Endothelial cell of hepatic sinusoid (primary cell): ENCODE measurements around the gene TMPRSS4.
"Not testable (repeated sequence)": the region's sequence is repeated elsewhere in the genome, so short reads cannot be mapped to it uniquely, and the experiment has no call there.

ENCODE experiments used
- in situ Hi-C: cut with HindIII; loops from 2 replicates; pipeline ENCODE4 v1.10.0; 2017; ENCODE audit warnings: low sequenced_read_pairs

TMPRSS4 gene

GRCh38 chr11:118055966-118056365, 20.9 kb upstream of the TMPRSS4 start:
- in situ Hi-C loops, result no loop called here

DNA sequence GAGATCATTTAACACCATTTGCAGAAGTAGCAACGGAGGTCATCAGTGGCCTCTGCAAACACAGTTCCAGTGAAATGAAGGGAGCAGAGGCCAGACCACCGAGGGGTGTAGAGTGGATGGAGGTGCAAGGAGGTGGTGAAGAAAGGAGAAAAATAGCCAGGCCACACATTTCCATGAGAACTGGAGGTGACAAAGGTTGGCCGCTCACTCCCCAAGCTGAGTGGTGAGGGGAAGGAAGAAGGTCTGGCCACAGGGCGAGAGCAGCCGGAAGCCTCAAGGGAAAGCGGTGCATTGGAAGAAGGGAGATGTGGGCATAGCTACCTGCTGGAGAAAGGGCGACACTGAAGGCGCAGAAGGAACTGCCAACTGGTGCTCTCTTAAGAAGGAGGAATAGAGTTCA, 20.1 kb upstream of the TMPRSS4 start:
- in situ Hi-C loops, result no loop called here

DNA sequence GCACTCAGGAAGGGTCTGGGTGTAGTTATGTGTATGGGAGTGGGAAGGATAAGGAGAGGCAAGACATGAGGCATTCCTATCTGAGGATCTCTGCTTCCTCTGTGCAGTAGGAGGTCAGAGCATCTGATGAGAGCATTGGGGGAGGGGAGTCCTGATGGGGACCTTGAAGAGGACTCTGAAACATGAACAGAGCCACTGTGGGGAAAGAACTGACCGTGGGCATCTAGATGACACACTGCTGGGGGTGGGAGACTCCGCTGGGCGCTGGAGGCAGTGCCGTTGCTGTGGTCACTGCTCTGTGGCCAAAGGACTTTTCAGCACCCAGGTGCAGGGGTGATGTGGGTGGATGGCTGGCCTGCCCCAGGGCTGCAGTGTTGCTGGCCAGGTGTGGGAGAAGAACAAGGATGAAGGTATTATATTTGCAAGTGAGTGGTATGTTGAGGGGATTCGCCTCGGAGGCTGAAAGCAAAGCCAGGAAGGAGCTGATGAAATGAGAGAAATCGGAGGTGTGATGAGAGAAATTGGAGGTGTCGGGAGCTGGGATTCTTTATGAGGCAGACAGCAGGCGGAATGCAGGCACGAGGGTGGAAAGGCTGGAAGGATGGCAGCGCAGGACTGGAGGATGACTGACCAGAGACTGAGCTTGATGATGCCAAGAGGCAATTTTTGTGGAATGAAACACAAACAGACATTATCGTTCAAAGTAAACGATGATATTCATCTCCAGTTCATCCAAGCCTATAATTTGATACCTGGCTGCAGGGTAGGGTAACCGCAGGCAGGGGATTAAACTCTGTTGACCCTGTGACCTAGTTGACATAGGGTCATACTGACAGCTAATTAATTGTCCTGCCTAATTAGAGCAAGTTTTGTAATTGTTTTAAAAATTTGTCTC, 19.4 kb upstream of the TMPRSS4 start:
- in situ Hi-C loops, result no loop called here

GRCh38 chr11:118058311-118059245, 18.3 kb upstream of the TMPRSS4 start:
- in situ Hi-C loops, result no loop called here

DNA sequence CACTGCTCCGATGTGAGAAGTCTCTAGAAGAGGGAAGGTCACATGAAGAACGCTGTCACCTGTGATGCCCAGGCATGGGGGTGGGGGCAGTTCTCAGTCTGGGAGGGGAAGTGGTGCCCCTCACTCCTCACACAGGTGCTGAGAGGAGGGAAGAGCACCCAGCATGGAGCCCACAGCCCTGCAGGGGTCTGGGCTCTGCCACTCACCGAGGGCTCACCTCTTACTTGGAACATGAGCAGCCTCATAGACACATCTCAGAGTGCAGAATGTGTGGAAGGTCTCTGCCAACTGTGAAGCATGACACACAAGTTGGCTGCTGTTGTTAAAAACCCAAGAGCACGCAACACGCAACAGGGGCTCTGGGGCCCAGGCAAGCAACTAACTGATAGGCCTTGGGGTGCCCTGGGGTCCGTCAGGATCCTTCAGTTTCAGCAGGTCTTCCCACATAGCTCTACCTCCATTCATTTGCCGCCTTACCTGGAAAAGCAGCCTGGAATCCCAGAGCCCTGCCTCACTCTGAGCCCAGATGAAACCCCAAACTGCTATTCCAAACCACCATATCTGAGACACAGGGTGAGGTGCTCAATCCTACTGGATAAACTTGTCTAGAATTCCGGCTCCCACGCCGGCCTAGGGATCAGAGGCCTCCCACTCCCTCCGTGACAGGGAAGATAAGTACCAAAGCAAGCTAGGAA, 17.5 kb upstream of the TMPRSS4 start:
- in situ Hi-C loops, result no loop called here

GRCh38 chr11:118060081-118060661, 16.7 kb upstream of the TMPRSS4 start:
- in situ Hi-C loops, result no loop called here

GRCh38 chr11:118060869-118061268, 16.0 kb upstream of the TMPRSS4 start:
- in situ Hi-C loops, result no loop called here

DNA sequence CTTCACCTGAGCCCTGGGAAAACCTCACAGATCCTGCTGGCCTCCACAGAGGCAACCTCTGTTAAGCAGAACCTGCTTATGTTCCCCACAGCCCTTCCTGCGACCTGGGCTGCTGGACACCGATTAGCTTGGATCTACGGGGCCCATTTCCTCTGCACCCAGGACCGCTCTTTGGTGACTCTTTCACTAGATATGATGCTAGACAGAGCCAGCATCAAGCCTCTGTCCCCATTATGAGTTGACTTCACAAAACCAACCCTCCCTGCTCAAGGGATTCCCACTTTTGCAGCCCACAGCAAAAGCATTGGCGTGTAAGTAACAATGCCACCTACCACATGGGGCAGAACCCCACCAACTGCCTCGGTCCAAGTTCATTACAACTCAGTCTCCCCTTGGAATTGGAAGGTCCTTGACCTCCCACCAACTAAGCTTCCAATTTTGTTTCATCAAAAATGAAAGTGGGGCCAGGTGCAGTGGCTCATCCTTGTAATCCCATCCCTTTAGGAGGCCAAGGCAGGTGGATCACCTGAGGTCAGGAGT, 15.2 kb upstream of the TMPRSS4 start:
- in situ Hi-C loops, result no loop called here

DNA sequence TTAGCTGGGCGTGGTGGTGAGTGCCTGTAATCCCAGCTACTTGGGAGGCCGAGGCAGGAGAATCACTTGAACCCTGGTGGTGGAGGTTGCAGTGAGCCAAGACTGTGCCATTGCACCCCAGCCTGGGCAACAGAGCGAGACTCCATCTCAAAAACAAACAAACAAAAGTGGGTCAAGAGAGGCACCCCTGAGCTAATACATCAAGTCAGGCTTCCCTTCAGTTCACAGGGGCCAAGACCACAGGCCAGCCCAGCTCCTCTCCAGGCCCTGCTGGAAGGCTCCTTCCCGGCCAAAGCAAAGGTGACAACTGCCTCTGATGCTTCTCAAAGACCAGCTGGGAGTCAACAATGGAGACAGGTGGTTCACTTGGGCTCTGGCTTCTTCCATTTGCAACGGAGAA, 14.7 kb upstream of the TMPRSS4 start:
- in situ Hi-C loops, result not testable (repeated sequence)

DNA sequence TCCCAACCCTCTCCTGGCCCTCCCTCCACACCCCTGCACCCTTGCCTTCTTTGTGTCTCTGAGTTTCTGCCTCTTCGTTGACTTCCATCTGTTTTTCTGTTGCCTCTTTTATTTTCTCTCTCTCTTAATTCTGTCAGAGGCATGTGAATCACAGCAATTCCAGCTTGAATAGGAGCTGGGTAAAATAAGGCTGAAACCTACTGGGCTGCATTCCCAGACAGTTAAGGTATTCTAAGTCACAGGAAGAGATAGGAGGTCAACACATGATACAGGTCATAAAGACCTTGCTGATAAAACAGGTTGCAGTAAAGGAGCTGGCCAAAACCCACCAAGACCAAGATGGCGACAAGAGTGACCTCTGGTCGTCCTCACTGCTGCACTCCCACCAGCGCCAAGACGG, 14.2 kb upstream of the TMPRSS4 start:
- in situ Hi-C loops, result not testable (repeated sequence)

DNA sequence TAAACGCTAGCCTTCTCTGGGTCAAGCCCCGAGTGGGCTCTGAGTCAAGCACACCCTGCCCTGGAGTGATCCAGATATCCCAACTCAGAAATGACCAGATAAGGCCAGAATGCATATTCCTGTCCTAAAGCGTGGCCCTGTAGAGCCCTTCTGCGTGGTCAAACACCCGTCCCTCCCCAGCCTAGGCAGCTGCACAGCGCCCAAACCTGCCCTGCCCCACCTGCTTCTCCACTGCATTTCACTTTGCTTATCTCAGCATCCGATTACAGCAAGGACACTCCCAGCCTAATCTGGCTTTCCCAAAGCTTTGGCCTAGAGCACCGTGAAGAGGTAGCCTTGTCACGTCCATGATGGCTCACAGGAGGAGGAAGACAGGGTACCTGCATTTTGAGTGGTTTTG, 11.9 kb upstream of the TMPRSS4 start:
- in situ Hi-C loops, result no loop called here

GRCh38 chr11:118065384-118065783, 11.5 kb upstream of the TMPRSS4 start:
- in situ Hi-C loops, result no loop called here

DNA sequence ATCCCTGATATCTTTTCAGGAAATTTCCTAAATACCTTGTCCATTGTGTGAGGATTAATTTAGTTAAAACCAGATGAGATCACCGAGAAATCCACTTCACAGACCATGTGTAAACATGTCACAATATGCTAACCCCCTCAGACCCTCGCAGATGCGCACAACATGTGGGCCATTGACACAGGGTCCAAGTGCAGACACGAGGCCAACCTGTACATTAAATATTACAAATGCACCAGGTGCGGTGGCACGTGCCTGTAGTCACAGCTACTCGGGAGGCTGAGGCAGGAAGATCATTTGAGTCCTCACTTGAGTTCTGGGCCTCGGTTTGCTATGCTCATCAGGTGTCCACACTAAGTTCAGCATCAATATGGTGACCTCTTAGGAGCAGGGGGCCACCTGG, 9.9 kb upstream of the TMPRSS4 start:
- in situ Hi-C loops, result no loop called here

GRCh38 chr11:118068206-118068944, 8.5 kb upstream of the TMPRSS4 start:
- in situ Hi-C loops, result no loop called here

DNA sequence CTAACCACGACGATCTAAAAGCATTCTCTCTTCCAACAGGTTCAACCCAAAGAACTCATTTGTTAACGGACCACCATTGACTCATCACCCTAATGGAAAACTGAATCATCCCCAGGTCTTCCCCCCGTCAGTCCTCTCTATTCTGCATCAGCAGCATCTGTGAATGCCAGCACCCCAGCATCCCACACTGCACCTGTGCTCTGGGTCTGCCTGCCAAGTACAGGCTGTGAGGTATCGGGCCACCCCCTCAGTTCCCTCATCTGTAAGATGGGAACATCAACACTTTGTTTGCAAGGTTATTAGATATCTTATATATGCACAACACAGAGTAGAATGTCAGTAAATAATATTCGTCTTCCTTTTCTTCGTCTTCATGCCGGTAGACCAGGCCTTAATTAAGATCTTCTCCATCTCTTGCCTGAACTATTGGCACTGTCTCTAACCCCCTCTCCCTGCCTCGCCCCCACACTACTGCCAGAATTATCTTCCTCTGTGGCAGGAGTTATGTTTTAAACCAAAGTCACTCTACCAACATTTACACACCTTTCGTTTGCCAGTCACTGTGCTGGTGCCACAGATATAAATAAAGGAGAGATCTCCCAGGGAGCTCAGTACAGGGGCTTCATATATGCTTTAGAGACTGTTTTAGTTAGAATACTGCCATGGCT, 7.8 kb upstream of the TMPRSS4 start:
- in situ Hi-C loops, result no loop called here

DNA sequence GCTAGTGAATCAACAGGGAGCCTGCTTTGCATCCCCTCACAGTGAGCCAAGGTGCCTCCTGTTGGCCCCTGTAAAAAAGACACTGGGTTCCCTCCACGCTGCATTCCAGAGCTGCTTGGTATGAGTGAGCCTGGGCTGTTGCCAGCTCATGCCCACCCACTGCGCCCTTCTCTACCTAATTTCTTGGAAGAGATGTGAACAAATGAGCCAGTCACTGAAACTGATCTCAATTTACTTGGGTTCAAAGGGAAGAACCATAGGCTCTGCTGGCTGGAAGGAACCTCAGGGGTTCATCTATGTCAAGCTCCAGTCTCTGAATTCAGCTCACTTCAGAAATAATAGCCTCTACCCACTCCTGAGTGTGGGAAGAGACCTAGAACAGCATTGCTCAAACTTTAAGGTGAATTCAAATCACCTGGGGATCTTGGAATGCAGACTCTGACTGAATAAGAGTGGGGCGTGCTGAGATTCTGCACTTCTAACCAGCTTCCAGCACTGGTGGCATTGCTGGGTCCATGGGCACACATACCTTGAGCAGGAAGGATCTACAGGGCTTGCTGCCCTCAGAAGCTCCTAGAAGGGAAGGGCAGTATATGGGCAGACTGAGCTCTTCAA, 5.4 kb upstream of the TMPRSS4 start:
- in situ Hi-C loops, result no loop called here

- in situ Hi-C loops, result no loop called here
Measured at GRCh38 chr11:118073554-118073953, 3.3 kb upstream of the TMPRSS4 start.

GRCh38 chr11:118074091-118074685, 2.7 kb upstream of the TMPRSS4 start:
- in situ Hi-C loops, result no loop called here
